GM21529 (cell line): ENCODE measurements around the gene R3HDM2.
A peak's percentile ranks its signal among the peaks of the same experiment; 100 is the strongest.

Experiments
- ATAC-seq: cut with Tn5 transposase; IDR thresholded peaks from one replicate; pipeline ENCODE4 v1.9.1; 2021; ENCODE audit not compliant: unreplicated experiment

R3HDM2 gene

GRCh38 chr12:57430931-57431566 lies at the start of gene R3HDM2:
Gene R3HDM2 (minus strand): TSS chr12:57431043. CDS start chr12:57310428, 120,615 bp downstream.
- peak; percentile 94 for ATAC-seq

- peak; percentile 28 for ATAC-seq
These were observed 48.7 kb upstream of the R3HDM2 start, which contains the start of gene ARHGAP9 for GRCh38 chr12:57479376-57480115. Gene ARHGAP9 (minus strand): TSS chr12:57479866. CDS start chr12:57479406, 460 bp downstream.

- no peak for ATAC-seq
These were observed 48.2 kb upstream of the R3HDM2 start for GRCh38 chr12:57479043-57479375.

DNA sequence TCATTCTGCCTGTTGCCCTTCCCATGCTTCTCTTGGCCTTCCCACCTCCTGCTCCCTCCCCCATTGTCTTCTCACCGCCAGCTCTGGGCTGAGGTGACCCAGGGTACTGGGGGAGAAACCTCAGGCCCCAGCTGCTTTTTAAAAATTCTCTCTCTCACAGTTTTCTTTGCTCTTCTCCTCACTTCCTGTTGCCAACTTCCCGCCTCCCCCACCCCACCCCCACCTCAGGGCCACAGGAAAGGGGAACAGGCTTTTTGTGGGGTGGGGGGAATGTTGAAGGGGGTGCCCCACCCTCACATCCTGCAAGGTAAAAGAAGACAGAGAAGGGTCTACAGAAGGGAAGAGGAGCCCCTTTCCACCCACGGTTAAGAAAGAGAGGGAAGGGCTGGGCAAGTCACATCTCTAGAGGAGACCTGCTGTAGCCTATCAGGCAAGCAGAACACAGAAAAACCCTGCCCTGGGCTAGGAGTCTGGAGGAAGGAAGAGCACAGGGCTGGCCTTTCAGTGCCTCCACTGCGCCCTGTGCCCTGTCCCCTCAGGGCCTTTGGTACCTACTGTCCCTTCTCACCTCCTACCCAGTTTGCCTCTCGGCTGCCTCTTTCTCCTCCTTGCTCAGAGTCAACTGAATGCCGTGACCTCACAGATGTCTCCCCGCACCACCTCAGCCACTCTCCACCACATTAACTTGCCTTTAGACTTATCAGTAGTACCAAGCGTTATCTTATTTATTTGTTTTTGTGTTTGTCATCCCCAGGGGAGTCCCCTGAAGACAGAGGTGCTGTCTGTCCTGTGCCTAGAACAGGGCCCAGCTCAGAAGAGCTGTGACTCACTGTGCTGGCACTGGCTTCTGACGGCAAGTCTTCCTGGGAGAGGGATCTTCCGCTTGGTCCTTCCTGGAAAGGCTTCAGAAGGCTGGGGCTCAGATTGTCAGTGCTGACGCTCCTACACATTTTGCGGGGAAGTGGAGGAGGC lies 47.2 kb upstream of the R3HDM2 start:
- ATAC-seq = peak; percentile 43

DNA sequence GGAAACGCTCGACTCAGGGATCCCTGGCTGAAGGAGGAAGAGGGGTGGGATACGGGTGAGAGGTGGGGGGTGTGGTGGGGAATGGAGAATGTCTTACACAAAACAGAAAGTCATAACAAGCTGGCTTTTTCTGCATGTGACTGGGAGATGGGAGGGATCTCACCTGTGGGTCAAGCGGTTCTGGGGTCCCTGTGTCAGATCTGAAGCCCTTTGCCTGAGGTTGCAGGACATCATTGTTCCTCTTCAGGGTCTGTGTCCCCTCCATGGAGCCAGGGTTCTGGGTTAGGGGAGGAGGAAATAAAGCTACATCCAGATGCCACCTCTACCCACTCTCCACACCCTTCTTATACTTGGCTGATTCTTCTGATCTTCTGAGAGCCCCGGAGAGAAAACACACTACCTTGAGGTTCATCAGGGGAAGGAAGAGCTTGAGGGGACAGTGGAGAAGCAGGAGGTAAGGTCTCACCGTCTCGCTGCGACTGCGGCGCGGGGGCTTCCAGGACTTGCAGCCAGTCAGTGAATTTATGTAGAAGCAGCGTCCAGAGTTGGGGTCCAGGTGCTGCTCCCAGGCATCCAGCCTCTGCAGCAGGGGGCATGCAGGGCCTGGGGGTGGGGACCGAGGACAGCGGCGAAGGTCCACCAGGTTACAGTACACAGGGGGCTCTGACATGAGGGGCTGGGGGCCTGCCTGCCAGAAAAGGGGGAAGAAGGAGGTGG lies 46.3 kb upstream of the R3HDM2 start:
- ATAC-seq = no peak

DNA sequence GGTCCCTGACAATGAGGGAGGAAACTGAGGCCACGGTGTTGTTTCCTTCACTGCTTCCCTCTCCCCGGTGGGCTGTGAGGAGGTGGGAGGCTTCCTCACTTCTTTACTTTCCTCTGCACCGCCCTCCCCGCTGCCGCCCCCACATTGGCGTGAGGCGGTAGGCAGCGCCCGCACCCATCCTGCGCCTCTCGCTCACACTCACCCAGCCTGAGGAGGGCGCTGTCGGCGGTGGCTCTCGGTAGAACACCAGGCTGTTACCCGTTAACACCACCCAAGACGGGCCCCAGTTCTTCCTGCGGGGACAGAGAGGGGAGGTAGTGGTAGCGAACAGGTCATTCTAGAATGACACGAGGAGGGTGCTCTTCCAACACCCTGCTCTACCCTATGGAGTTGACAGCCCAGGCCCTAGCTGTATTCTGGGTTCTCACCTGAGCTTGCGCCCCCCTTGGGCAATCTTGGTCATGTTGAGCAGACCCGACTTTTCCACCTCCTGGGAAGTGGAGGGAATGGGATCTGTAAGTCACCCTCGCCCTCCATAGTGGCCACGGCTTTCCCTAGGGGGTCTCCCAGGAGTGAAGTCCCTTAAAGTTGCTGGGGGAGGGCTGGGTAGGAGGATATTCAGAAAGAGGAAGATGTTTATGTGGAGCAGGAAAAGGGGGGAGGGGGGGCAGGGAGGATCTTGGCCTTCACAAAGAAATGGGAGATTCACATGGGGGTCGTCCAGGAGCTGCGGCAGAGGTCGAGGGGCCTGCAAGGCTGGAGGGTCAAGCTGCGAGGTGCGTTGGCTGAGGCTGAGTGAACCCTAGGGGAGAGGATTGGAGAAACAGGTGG lies 45.5 kb upstream of the R3HDM2 start:
- peak; percentile 48 for ATAC-seq

DNA sequence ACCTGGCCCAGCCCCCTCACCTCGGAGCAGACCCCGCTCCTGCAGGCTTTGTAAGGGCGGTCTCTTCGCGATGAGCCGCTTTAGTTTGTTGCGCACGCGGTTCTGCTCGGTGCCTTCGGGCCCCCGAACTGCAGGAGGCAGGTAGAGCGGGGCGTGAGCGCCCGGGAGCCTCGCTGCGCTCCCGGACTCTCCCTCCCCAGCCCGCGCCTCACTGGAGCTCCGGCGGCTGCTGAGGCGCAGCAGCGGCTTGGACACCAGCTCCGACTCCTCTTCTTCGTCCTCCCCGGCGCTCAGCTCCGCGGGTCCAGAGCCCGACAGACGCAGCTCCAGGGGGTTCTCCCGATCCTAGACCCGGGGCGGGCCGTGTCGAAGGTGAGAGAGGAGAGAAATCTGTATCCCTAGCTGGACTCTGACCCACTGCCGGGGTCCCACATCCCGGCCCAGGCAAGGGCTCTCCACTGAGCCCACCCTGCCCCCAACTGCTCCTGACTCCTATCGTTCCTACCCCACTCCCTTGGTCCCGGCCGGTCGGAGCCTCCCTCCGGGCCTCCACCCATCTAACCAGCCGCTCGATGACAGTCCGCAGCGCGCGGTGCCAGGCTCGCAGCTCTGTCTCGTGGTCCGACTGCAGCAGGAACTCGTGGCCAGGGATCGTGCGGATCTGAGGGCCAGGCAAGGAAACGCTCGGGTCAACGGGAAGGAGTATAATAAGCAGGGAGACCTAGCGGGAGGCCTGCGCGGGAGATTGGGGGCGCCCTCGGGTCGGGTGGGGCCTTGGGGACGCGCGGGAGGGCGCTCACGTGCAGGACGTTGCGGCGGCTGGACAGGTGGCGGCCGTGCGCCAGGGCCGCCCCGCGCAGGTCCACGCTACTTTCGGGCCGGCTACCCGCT lies 44.7 kb upstream of the R3HDM2 start:
- ATAC-seq = peak; percentile 11

GRCh38 chr12:57474862-57475261 lies 44.0 kb upstream of the R3HDM2 start:
- no peak for ATAC-seq

DNA sequence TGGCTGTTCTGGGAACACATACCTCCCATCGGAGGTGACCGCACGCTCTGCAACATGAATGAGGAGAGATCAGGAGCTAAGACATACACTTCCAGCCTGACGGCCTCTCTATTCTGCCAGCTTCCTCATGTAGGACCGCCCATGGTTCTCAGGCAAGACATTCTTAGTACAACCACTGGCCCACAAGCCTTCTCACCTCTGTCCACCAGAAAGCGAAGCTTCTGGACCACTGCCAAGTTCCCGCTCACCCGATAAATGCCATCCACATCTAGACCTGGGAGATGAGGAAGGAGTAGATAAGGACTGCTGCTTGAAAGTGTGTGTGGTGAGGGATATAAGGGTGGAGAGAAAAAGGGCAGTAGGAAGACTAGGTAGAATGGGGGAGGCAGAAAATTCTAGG lies 43.6 kb upstream of the R3HDM2 start:
- no peak for ATAC-seq

DNA sequence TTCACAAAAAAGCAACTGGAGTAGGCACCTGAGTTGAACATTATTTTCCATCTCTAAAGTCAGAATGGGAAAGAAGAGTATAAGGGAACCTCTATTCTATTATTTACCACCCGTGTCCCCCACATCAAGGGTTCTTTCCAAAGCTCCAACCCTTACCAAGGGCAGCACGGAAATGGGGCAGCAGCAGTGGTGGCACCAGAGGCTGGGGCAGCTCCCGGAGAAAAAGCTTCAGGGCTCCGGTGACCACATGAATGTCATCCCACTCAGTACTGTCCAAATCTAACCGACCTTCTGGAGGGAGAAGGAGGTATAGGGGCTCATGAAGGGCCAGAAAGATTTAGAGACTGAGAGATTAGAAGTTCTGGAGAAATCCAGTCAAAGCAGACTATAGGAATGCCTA lies 43.0 kb upstream of the R3HDM2 start:
- no peak for ATAC-seq

DNA sequence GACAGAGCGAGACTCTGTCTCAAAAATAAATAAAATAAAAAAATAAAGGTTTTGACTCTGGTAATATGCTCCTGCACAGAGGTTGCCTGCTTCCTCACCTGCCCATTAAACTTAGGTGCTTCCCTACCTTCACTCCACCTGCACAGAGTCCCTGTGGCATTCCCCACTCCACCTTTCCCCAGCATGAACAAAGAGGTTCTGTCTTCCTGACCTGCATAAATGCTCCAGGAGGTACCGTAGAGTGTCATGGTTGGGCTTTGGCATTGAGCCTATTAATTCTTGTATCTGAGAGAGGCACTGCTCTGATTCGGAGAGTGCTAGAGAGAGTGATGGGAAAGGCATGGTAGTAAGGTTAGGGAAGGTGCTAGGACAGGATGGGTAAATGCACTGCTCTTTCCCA lies 42.5 kb upstream of the R3HDM2 start:
- no peak for ATAC-seq

GRCh38 chr12:57472391-57472790 lies 41.5 kb upstream of the R3HDM2 start:
- no peak for ATAC-seq

- no peak for ATAC-seq
These were observed 40.8 kb upstream of the R3HDM2 start for GRCh38 chr12:57471661-57472060.

DNA sequence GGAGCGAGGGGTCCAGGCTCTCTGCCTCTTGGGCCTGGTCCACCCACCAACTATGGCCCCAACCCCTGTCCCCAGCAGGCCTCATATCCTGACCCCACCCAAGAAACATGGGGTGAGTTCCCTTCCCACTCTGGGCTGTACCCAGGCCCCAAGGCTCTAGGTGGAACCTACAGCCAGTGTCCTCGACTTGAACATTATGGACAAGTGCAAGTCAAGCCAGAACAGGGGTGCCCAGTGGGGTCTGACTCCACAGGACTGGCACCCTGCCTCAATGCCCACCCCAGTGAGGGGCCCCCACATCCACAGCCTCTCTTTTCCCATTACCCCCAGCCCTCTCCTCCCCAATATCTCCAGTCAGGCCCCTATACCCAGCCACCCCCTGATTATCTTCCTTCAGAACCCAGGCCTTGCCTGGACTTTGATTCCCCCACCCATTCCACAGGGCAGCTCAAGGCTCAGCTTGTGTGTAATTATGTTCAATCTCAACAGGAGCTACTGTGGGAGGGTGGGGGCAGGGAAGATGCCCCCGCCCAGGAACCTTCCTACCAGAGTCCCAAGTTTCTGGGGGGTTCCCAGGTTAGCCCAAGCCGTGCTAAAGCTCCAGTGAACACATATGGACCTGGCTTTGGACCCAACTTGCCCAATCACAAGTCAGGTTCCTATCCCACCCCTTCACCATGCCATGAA lies 40.3 kb upstream of the R3HDM2 start:
- no peak for ATAC-seq

DNA sequence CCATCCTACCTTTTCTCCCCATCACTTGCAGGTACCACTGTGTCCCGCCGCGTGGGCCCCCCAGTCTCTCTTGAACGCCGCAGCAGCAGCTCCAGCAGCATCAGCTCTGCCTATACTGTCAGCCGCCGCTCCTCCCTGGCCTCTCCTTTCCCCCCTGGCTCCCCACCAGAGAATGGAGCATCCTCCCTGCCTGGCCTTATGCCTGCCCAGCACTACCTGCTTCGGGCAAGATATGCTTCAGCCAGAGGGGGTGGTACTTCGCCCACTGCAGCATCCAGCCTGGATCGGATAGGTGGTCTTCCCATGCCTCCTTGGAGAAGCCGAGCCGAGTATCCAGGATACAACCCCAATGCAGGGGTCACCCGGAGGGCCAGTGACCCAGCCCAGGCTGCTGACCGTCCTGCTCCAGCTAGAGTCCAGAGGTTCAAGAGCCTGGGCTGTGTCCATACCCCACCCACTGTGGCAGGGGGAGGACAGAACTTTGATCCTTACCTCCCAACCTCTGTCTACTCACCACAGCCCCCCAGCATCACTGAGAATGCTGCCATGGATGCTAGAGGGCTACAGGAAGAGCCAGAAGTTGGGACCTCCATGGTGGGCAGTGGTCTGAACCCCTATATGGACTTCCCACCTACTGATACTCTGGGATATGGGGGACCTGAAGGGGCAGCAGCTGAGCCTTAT lies 39.6 kb upstream of the R3HDM2 start:
- no peak for ATAC-seq

- no peak for ATAC-seq
These were observed 38.7 kb upstream of the R3HDM2 start for GRCh38 chr12:57469296-57470164.

DNA sequence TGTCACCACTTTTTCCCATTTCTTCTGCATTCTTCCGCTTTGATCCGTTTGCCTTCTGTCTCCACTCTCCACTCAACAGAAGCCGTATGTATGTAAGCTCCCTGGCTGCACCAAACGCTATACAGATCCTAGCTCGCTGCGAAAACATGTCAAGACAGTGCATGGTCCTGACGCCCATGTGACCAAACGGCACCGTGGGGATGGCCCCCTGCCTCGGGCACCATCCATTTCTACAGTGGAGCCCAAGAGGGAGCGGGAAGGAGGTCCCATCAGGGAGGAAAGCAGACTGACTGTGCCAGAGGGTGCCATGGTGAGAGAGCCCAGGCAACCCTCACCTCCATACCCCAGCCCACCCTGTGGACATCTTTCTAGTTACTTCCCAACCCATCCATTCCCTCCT lies 37.1 kb upstream of the R3HDM2 start:
- ATAC-seq = no peak
